ENCODE measurements around the gene ZNF441.
"Not testable (repeated sequence)": the region's sequence is repeated elsewhere in the genome, so short reads cannot be mapped to it uniquely, and the experiment has no call there.

Gene ZNF441

GRCh38 chr19:11766597-11767591, at the start of gene ZNF441:
Gene ZNF441, plus strand, starts transcription at chr19:11767000. Its CDS starts 194 bp downstream, at chr19:11767194.
- in situ Hi-C loops (cut with HindIII; ENCODE audit: low sequenced_read_pairs), result no loop called here

- in situ Hi-C loops (cut with HindIII; ENCODE audit: low sequenced_read_pairs), result no loop called here
These were observed 45.1 kb upstream of the ZNF441 start for GRCh38 chr19:11721681-11722080.

DNA sequence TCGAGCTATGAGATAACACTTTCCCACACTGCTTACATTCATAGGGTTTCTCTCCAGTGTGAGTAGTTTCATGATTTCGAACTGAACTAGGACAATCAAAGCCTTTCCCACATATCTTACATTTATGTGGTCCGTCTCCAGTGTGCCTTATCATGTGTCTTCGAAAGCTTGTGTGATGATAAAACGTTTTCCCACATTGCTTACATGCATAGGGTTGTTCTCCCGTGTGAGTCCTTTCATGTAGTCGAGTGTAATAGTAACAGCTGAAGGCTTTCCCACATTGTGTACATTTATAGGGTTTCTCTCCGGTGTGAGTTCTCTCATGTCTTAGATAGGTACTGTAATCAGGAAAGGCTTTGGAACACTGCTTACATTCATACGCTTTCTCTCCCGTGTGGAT, 44.4 kb upstream of the ZNF441 start:
- in situ Hi-C loops (cut with HindIII; ENCODE audit: low sequenced_read_pairs), result no loop called here

- in situ Hi-C loops (cut with HindIII; ENCODE audit: low sequenced_read_pairs), result no loop called here
These were observed 37.2 kb upstream of the ZNF441 start for GRCh38 chr19:11729586-11729985.

- in situ Hi-C loops (cut with HindIII; ENCODE audit: low sequenced_read_pairs), result no loop called here
These were observed 31.4 kb upstream of the ZNF441 start for GRCh38 chr19:11735375-11735774.

- in situ Hi-C loops (cut with HindIII; ENCODE audit: low sequenced_read_pairs), result no loop called here
These were observed 30.1 kb upstream of the ZNF441 start for GRCh38 chr19:11736696-11737095.

GRCh38 chr19:11737964-11738745, 28.6 kb upstream of the ZNF441 start:
- in situ Hi-C loops (cut with HindIII; ENCODE audit: low sequenced_read_pairs), result no loop called here

GRCh38 chr19:11738746-11739620, 27.8 kb upstream of the ZNF441 start, which contains the start of gene ZNF823:
Gene ZNF823, minus strand, starts transcription at chr19:11738946. Its CDS starts 127 bp downstream, at chr19:11738819.
- in situ Hi-C loops (cut with HindIII; ENCODE audit: low sequenced_read_pairs), result no loop called here

DNA sequence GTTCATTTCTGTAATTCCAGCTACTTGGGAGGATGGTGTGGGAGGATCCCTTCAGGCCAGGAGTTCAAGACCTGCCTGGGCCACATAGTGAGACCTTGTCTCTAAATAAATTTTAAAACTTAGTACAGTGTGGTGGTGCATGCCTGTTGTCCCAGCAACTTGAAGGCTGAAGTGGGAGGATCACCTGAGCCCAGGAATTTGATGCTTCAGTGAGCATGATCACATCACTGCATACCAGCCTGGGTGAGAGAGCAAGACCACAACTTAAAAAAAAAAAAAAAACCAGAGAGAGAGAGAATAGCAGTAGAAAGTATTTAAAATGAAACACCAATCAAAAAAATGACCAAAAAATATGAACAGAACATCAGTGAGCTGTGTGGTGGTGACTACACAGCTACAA, 20.9 kb upstream of the ZNF441 start:
- in situ Hi-C loops (cut with HindIII; ENCODE audit: low sequenced_read_pairs), result no loop called here

DNA sequence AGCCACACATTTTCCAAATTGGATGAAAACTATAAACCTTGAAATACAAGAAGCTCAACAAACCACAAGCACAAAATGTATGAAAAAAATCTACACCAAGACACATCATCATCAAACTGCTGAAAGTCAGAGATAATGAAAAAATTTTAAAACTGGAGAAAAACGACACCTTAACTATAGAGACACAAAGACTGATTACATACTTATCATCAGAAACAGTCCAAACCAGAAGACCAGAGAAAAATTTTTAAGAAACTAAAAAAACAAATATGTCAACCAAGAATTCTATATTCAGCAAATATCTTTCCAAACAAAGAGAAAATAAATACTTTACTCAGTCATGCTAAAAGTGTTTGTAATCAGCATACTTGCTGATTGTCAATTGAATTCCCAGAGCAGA, 19.5 kb upstream of the ZNF441 start:
- in situ Hi-C loops (cut with HindIII; ENCODE audit: low sequenced_read_pairs), result no loop called here

DNA sequence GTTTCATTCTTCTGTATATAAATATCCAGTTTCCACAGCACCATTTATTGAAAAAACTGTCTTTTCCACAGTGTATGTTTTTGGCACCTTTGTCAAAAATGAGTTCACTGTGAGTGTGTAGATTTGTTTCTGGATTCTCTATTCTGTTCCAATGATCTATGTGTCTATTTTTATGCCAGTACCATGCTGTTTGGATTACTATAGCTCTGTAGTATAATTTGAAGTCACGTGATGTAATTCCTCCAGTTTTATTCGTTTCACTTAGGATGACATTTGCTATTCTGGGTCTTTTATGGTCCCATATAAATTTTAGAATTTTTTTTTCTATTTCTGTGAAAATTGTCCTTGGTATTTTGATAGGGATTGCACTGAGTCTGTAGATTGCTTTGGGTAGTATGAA, 17.0 kb upstream of the ZNF441 start:
- in situ Hi-C loops (cut with HindIII; ENCODE audit: low sequenced_read_pairs), result no loop called here

GRCh38 chr19:11752244-11752736, 14.5 kb upstream of the ZNF441 start:
- in situ Hi-C loops (cut with HindIII; ENCODE audit: low sequenced_read_pairs), result no loop called here

DNA sequence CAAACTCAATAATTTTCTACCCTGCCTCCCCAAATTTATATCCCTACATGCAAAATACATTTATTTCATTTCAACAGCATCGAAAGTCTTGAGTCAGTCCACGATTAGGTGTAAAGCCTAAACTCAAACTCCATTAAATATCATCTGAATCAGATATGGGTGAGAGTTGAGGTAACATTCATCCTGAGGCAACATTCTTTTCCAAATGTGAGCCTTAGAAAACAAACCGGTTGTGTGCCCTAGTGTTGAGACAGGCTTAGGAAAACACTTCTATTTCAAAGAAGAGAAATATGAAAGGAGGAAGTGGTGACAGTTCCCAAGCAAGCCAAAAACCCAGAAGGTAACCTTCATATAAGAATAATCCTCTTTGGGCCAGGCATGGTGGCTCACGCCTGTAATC, 12.1 kb upstream of the ZNF441 start:
- in situ Hi-C loops (cut with HindIII; ENCODE audit: low sequenced_read_pairs), result no loop called here

GRCh38 chr19:11756965-11757364, 9.8 kb upstream of the ZNF441 start:
- in situ Hi-C loops (cut with HindIII; ENCODE audit: low sequenced_read_pairs), result no loop called here

DNA sequence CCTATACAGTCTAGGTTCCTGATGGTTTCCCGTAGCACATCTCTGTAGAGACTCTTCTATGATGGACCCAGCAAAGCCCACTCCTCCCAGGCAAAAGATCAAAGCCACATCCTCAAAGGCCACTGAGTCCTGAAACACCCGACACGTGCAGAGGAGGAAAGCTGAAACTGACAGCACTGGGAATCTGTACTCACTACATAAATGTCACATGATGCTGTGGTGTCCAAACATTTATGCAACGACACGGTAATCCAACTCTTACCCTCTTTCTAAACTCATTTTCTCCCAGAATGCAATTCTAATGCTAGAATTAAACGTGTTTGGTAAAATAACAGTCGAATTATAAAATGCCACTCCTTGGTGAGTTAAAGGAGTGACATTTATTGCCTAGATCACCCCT, 7.0 kb upstream of the ZNF441 start:
- in situ Hi-C loops (cut with HindIII; ENCODE audit: low sequenced_read_pairs), result no loop called here

DNA sequence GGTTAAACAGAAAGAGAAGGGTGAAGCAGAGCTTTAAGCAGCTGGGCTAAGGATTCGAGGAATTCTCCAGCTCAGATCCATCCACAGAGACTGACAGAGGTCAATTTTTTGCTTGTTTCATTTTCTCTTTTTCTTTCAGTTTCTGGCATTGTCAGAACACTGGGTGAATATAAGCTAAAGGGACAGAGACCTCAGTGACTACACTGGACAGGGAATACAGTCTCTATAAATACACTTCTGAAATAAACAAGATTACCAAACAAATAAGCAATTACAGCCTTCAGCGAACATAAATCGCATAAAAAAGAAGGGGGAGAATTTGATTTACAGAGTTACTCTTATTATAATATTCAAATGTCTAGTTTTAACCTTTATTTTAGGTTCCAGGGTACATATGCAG, 3.7 kb upstream of the ZNF441 start:
- in situ Hi-C loops (cut with HindIII; ENCODE audit: low sequenced_read_pairs), result no loop called here

DNA sequence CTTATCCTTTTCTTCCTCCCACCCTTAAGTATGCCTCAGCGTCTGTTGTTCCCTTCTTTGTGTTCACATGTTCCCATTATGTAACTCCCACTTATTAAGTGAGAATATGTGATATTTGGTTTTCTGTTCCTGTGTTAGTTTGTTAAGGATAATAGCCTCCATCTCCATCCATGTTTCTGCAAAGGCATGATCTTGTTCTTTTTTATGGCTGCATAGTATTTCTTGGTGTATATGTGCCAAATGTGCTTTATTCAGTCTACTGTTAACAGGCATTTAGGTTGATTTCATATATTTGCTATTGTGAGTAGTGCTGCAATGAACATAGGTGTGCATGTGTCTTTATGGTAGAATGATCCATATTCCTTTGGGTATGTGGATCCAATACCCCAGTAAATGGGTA, 3.2 kb upstream of the ZNF441 start:
- in situ Hi-C loops (cut with HindIII; ENCODE audit: low sequenced_read_pairs), result no loop called here

GRCh38 chr19:11767633-11768133, 883 bp downstream of the ZNF441 start:
- in situ Hi-C loops (cut with HindIII; ENCODE audit: low sequenced_read_pairs), result no loop called here

DNA sequence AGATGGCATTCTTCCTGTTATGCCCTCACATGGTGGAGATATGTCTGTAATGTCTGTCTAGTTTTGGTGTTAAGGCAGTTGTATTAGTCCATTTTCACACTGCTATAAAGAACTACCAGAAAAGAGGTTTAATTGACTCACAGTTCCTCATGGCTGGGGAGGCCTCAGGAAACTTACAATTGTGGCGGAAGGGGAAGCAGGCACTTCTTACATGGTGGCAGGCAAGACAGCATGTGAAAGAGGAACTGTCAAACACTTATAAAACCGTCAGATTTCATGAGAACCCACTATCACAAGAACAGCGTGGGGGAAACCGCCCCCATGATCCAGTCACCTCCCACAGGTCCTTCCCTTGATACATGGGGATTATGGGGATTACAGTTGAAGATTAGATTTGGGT, 3.2 kb downstream of the ZNF441 start:
- in situ Hi-C loops (cut with HindIII; ENCODE audit: low sequenced_read_pairs), result no loop called here

GRCh38 chr19:11771520-11771919, 4.7 kb downstream of the ZNF441 start:
- in situ Hi-C loops (cut with HindIII; ENCODE audit: low sequenced_read_pairs), result not testable (repeated sequence)

Measured in DLD1 (cell line).